ENCODE measurements around the gene LRRC2.

The LRRC2 gene

GRCh38 chr3:46599590-46599989 lies 33.5 kb upstream of the LRRC2 start:
- Histone ChIP-seq H3K4me3 (ENCODE audit: low read length, poor library complexity, severe bottlenecking) (no peak overlapping the region), H2AFZ (ENCODE audit: low read length) (no peak overlapping the region), H3K9me2 (replicated peaks; ENCODE audit: low read depth, low read length) (no peaks in the 10 kb centered on the region), H3K4me1 (ENCODE audit: insufficient read depth, low read length, poor library complexity, severe bottlenecking) (no peaks in the 10 kb centered on the region), H3K4me2 (ENCODE audit: low read depth, low read length, poor library complexity, severe bottlenecking) (no peak overlapping the region), H3K9me3 (ENCODE audit: insufficient read depth, low read depth, low read length) (no peaks in the 10 kb centered on the region), H3F3A (ENCODE audit: low read depth) (no peaks in the 10 kb centered on the region), H3K79me2 (ENCODE audit: insufficient read depth, low read length) (no peaks in the 10 kb centered on the region), H4K20me1 (ENCODE audit: insufficient read depth, low read length, poor library complexity, severe bottlenecking) (no peaks in the 10 kb centered on the region), H3K36me3 (ENCODE audit: insufficient read depth, low read length) (no peaks in the 10 kb centered on the region), H3K9ac (ENCODE audit: low read depth, low read length, poor library complexity, severe bottlenecking) (no peak overlapping the region), H3K27me3 (ENCODE audit: insufficient read depth, low read length, poor library complexity, severe bottlenecking) (no peaks in the 10 kb centered on the region)
- TF ChIP-seq EZH2phosphoT487 (IDR thresholded peaks at IDR 0.05; ENCODE audit: borderline replicate concordance) (no peak), CTCF (conservative IDR thresholded peaks at IDR 0.05; ENCODE audit: low read length) (no peak)

DNA sequence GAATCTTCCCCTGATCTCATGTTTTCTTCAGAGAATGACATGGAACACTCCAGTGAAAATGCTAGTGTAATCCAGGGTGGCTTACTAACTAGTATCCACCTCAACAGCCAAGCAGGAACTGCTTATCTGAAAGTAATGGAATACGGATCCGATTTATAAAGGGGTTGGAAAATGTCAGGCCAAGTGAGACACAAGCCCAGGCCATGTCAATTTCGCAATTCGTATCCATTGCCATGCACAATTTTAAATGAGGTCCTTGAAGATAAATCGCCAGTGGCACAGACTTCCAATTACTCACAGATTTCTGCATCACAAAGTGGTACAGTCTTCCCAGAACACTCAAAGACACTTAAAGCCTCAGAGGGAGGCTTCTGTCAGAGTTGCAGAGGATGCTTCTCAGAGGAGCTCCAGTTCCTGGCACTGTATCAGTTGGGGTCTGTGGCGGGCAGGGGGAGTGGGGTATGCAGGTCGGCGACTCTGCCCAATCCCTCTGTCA lies 29.8 kb upstream of the LRRC2 start:
- Histone ChIP-seq H3K9me2 (replicated peaks; ENCODE audit: low read depth, low read length) (no peaks in the 10 kb centered on the region), H3K36me3 (ENCODE audit: insufficient read depth, low read length) (no peaks in the 10 kb centered on the region), H3K4me1 (ENCODE audit: insufficient read depth, low read length, poor library complexity, severe bottlenecking) (no peaks in the 10 kb centered on the region), H3K4me3 (ENCODE audit: low read length, poor library complexity, severe bottlenecking) (no peak overlapping the region), H3K4me2 (ENCODE audit: low read depth, low read length, poor library complexity, severe bottlenecking) (no peak overlapping the region), H3K9ac (ENCODE audit: low read depth, low read length, poor library complexity, severe bottlenecking) (no peak overlapping the region), H3F3A (ENCODE audit: low read depth) (no peaks in the 10 kb centered on the region), H2AFZ (ENCODE audit: low read length) (no peak overlapping the region), H4K20me1 (ENCODE audit: insufficient read depth, low read length, poor library complexity, severe bottlenecking) (no peaks in the 10 kb centered on the region), H3K27me3 (ENCODE audit: insufficient read depth, low read length, poor library complexity, severe bottlenecking) (no peaks in the 10 kb centered on the region), H3K9me3 (ENCODE audit: insufficient read depth, low read depth, low read length) (no peaks in the 10 kb centered on the region), H3K79me2 (ENCODE audit: insufficient read depth, low read length) (no peaks in the 10 kb centered on the region)
- no peak for TF ChIP-seq EZH2phosphoT487 (IDR thresholded peaks at IDR 0.05; ENCODE audit: borderline replicate concordance)
- no peak for TF ChIP-seq CTCF (conservative IDR thresholded peaks at IDR 0.05; ENCODE audit: low read length)

- no peaks in the 10 kb centered on the region for H3K27me3 ChIP-seq (ENCODE audit: insufficient read depth, low read length, poor library complexity, severe bottlenecking)
Measured at GRCh38 chr3:46594723-46595122, 28.6 kb upstream of the LRRC2 start.

More at GRCh38 chr3:46594723-46595122, 28.6 kb upstream of the LRRC2 start:
- Histone ChIP-seq H3K79me2 (ENCODE audit: insufficient read depth, low read length) (no peaks in the 10 kb centered on the region), H3K9ac (ENCODE audit: low read depth, low read length, poor library complexity, severe bottlenecking) (no peak overlapping the region), H4K20me1 (ENCODE audit: insufficient read depth, low read length, poor library complexity, severe bottlenecking) (no peaks in the 10 kb centered on the region), H3K4me3 (ENCODE audit: low read length, poor library complexity, severe bottlenecking) (no peak overlapping the region), H3K9me3 (ENCODE audit: insufficient read depth, low read depth, low read length) (no peaks in the 10 kb centered on the region), H3K36me3 (ENCODE audit: insufficient read depth, low read length) (no peaks in the 10 kb centered on the region), H3F3A (ENCODE audit: low read depth) (no peaks in the 10 kb centered on the region), H3K4me2 (ENCODE audit: low read depth, low read length, poor library complexity, severe bottlenecking) (no peak overlapping the region), H3K4me1 (ENCODE audit: insufficient read depth, low read length, poor library complexity, severe bottlenecking) (no peaks in the 10 kb centered on the region), H2AFZ (ENCODE audit: low read length) (no peak overlapping the region), H3K9me2 (replicated peaks; ENCODE audit: low read depth, low read length) (no peaks in the 10 kb centered on the region)
- no peak for TF ChIP-seq CTCF (conservative IDR thresholded peaks at IDR 0.05; ENCODE audit: low read length)
- no peak for TF ChIP-seq EZH2phosphoT487 (IDR thresholded peaks at IDR 0.05; ENCODE audit: borderline replicate concordance)
